Testis (tissue), 3 donors: ENCODE data around the gene PSMD14. TPM values are rescaled to one million over a fixed set of nuclear protein-coding genes. Genes with fewer than 3 reads are reported as not detected.

ENCODE experiments used
- DNase-seq: peaks from one replicate; pipeline ENCODE4 v3.0.0-alpha.2; 2019
- H3K27ac ChIP-seq, 2 donors: fragments of 200-600 bp; sonication (generic); one replicate each; pipeline ENCODE4 v1.5.1; 2019
- H3K27me3 ChIP-seq: fragments of 200-600 bp; sonication (generic); one replicate; pipeline ENCODE4 v1.5.1; 2019
- H3K36me3 ChIP-seq: fragments of 200-600 bp; sonication (generic); one replicate; pipeline ENCODE4 v1.5.1; 2017; ENCODE audit warnings: low read depth; ENCODE audit errors: missing control alignments
- H3K4me1 ChIP-seq: fragments of 200-600 bp; sonication (generic); one replicate; pipeline ENCODE4 v1.5.1; 2019
- H3K4me3 ChIP-seq, 2 donors: fragments of 200-600 bp; sonication (generic); one replicate each; pipeline ENCODE4 v1.5.1; 2017 to 2019
- H3K9me3 ChIP-seq: fragments of 200-600 bp; sonication (generic); one replicate; pipeline ENCODE4 v1.5.1; 2017
- CTCF ChIP-seq, 3 experiments: fragments of 450-650 bp in 2 of 3; fragments of 200-600 bp in 1 of 3; sonication (generic) in 1 of 3; IDR thresholded peaks; one replicate each; pipeline ENCODE4 v1.5.1; 2016 to 2019; ENCODE audit warnings: antibody characterized with exemption in 3 of 3, mild to moderate bottlenecking in 2 of 3, moderate library complexity in 1 of 3
- POLR2A ChIP-seq: fragments of 450-650 bp; IDR thresholded peaks from one replicate; pipeline ENCODE4 v1.6.1; 2017; ENCODE audit warnings: antibody characterized with exemption, mild to moderate bottlenecking, moderate library complexity
- WGBS, 2 donors: methylation state at CpG; one replicate each; pipeline ENCODE4 v1.1.5; 2018; 5-methylcytosine and 5-hydroxymethylcytosine counted together
- intact Hi-C: fragments of 100-400 bp; cut with DNase I; formaldehyde crosslinking; loops from one replicate; pipeline ENCODE4 v1.15.1; 2023; ENCODE audit warnings: low total_unique reads
- polyA plus RNA-seq: library from polyadenylated mRNA; stranded (reverse); fragments of 350-450 nt; fragmentation: Illumina TruSeq; extraction: RNeasy Lipid Tissue Mini Kit (QIAGEN cat#74804); gene quantifications from one replicate; pipeline ENCODE4 v1.2.3, GENCODE V29; 2014; ENCODE audit warnings: low read depth, low replicate concordance; ENCODE audit not compliant: insufficient read depth
- total RNA-seq, 2 donors: library from RNA; depleted of rRNA; stranded (reverse); fragments of >200 nt; gene quantifications; one replicate each; pipeline ENCODE4 v1.2.3, GENCODE V29; 2016

The PSMD14 gene
- total and polyA plus RNA-seq, 3 donors from 2014 or later, result 43.7 to 61.1 (median 48.0) TPM

- Histone ChIP-seq H3K4me3 (no peak overlapping the region), H3K27ac (no peak overlapping the region), H3K27me3 (no peaks in the 10 kb centered on the region), H3K4me1 (no peaks in the 10 kb centered on the region), H3K9me3 (no peaks in the 10 kb centered on the region), H3K36me3 (no peaks in the 10 kb centered on the region)
- TF ChIP-seq CTCF (IDR thresholded peaks at IDR 0.05) (no peak), POLR2A (no peak)
- intact Hi-C loops, result no loop called here
- DNase-seq, result no peak
Measured at GRCh38 chr2:161384864-161385263, 76.6 kb downstream of the PSMD14 start.

- 72 to 79% methylated on average over 2 of the region's 2 CpGs for WGBS, 2 donors
- no peak for DNase-seq
- Histone ChIP-seq H3K27ac (no peak overlapping the region), H3K36me3 (no peaks in the 10 kb centered on the region), H3K4me1 (no peaks in the 10 kb centered on the region), H3K4me3 (no peak overlapping the region), H3K27me3 (no peaks in the 10 kb centered on the region), H3K9me3 (no peaks in the 10 kb centered on the region)
- intact Hi-C loops, result no loop called here
- TF ChIP-seq CTCF (IDR thresholded peaks at IDR 0.05), result no peak
- no peak for TF ChIP-seq POLR2A
Measured at GRCh38 chr2:161386228-161386824, 78.1 kb downstream of the PSMD14 start.

DNA sequence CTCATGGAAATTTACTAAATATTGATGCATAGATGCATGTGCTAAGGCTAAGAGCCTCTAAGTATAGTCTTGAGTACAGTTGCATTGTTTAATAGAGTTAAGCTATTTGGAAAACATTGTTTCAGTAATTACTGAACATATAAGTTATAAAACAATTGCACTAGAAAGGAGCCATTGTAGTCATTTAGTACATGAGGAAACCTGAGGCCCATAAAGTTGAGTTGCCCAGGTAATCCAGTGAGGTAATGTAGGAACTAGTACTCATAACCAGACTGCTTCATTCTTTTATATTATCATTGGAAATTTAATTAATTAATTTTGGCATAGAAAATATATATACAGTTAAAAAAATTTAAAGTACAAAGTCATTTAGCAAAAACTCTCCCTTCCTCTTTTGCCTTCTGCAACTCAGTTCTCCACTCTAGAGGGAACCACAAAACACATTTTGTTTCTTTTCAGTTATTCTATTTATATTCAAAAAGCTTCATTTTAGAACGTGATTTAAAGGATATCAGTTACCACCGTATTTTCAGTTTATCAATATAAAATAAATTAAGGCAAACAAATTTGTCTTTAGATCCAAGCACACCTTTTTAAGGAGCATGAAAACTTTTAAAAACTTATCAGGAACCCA lies 80.0 kb downstream of the PSMD14 start:
- 93 to 94% methylated on average over 2 of the region's 2 CpGs for WGBS, 2 donors
- Histone ChIP-seq H3K9me3 (no peaks in the 10 kb centered on the region), H3K27ac (no peak overlapping the region), H3K36me3 (no peaks in the 10 kb centered on the region), H3K4me3 (no peak overlapping the region), H3K4me1 (no peaks in the 10 kb centered on the region), H3K27me3 (no peaks in the 10 kb centered on the region)
- no peak for TF ChIP-seq CTCF (IDR thresholded peaks at IDR 0.05)
- TF ChIP-seq POLR2A, result no peak
- no peak for DNase-seq
- intact Hi-C loops, result no loop called here

DNA sequence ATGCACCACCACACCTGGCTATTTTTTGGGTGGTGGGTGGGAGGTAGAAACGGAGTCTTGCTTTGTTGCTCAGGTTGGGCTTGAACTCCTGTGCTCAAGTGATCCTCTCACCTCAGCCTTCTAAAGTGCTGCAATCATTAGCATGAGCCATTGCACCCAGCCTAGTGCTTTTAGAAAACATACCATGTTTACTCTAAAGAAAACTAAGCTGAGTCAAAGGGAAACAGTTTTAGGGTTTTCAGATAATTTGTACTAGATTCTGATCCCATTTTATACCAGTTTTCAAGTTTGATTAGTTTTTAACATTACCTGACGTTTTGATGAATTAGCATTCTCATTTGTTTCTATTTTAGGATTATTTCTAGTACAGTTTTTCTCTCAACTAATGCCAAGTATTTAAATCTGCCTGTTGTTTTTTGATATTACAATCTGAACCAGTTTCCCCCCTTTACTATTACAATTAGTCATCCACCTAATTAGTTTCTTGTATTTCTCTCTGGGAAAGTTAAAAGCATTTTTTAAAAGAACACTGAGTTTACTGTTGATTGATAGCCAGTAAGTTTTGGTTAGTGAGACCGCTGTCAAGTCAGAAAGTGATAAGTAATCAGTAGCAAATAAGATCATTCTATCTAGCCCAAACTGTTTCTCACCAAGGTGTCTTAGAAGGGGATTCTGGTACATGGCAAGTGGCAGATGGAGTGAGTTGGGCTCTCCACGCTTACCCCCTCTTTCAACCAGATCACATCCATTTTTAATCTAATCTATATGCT lies 83.7 kb downstream of the PSMD14 start:
- 88 to 89% methylated on average over 4 of the region's 4 CpGs for WGBS, 2 donors
- Histone ChIP-seq H3K27ac (no peak overlapping the region), H3K4me3 (no peak overlapping the region), H3K36me3 (no peaks in the 10 kb centered on the region), H3K4me1 (no peaks in the 10 kb centered on the region), H3K9me3 (no peaks in the 10 kb centered on the region), H3K27me3 (no peaks in the 10 kb centered on the region)
- DNase-seq, result no peak
- TF ChIP-seq CTCF (IDR thresholded peaks at IDR 0.05) (no peak), POLR2A (no peak)
- intact Hi-C loops, result no loop called here
